NCI-H460 (cell line): ENCODE data around the gene CLEC4E. TPM values are rescaled to one million over a fixed set of nuclear protein-coding genes. Genes with fewer than 3 reads are reported as not detected.
"Not testable (repeated sequence)": the region's sequence is repeated elsewhere in the genome, so short reads cannot be mapped to it uniquely, and the experiment has no call there.

Experiments used
- DNase-seq: peaks from one replicate; pipeline ENCODE4 v3.0.0-alpha.2; 2016; ENCODE audit warnings: low read depth; ENCODE audit errors: extremely low read depth
- total RNA-seq: library from RNA; depleted of rRNA; stranded (reverse); fragments of >200 nt; shearing (Covaris generic); gene quantifications from 2 replicates; pipeline ENCODE4 v1.2.3, GENCODE V29; 2014

The CLEC4E gene
- total RNA-seq, 1 experiment from 2014 or later, result not detected

DNA sequence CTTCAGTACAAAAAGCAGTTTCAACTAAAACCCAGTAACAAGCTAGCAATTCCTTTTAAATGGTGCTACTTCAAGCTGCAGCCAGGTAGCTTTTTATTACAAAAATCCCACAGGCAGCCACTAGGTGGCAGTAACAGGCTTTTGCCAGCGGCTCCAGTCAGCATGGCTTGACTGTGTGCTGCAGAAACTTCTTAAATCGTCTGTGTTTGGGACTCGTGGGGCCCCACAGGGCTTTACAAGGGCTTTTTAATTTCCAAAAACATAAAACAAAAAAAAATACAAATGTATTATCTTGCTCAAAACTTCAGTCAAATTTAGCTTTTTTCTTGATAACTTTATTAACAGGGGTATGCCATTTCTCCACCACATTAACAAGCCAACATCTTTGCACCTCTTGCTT, 3.6 kb upstream of the CLEC4E start:
- DNase-seq, result peak; percentile 36

DNA sequence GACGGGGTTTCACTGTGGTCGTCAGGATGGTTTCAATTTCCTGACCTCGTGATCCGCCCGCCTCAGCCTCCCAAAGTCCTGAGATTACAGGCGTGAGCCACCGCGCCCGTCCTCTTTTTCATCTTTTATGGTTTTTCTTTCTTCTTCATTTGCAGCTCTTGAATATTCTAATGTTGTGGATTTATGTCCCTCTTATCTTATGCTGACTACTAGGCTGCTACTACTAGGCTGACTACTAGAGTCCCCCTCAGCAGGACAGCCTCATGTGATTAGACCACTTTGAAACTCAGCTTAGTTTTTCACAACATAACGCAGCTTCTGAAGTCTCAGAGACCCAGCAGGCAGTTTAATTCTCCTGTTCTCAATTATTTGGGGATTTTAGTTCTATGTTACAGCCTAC, 857 bp upstream of the CLEC4E start:
- DNase-seq, result no peak

GRCh38 chr12:8537820-8538219, 2.9 kb downstream of the CLEC4E start:
- peak; percentile 20 for DNase-seq

- DNase-seq, result no peak
Observed at GRCh38 chr12:8532045-8532444, 8.7 kb downstream of the CLEC4E start.

GRCh38 chr12:8527250-8528130, 13.2 kb downstream of the CLEC4E start:
- no peak for DNase-seq

- DNase-seq, result no peak
Observed at GRCh38 chr12:8519171-8519570, 21.5 kb downstream of the CLEC4E start.

GRCh38 chr12:8517971-8518370, 22.7 kb downstream of the CLEC4E start:
- no peak for DNase-seq

GRCh38 chr12:8513256-8513655, 27.4 kb downstream of the CLEC4E start, which contains the start of gene CLEC4D:
Gene CLEC4D, plus strand, starts transcription at chr12:8513503. Its CDS starts 230 bp downstream, at chr12:8513733.
- no peak for DNase-seq

GRCh38 chr12:8508910-8509841, 31.5 kb downstream of the CLEC4E start:
- no peak for DNase-seq

GRCh38 chr12:8508223-8508622, 32.5 kb downstream of the CLEC4E start:
- no peak for DNase-seq

DNA sequence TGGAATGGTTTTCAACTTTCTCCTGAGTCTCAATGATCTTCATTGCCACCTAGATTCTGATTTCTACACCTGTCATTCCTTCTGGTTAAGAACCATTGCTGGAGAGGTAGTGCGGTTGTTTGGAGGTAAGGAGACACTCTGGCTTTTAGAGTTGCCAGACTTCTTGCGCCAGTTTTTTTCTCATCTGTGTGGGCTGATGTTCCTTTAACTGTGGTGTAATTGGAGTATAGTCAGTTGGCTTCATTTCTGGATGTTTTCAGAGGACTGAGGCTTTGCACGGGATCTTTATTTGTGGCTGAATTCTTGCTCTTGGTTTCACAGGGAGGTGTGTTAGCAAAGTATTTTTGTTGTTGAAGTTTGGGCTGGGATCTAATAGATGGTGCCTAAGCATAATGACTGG, 33.1 kb downstream of the CLEC4E start:
- DNase-seq, result no peak

GRCh38 chr12:8504351-8504750, 36.4 kb downstream of the CLEC4E start:
- no peak for DNase-seq

- no peak for DNase-seq
Observed at GRCh38 chr12:8501720-8502119, 39.0 kb downstream of the CLEC4E start.

GRCh38 chr12:8499616-8500015, 41.1 kb downstream of the CLEC4E start:
- DNase-seq, result no peak

DNA sequence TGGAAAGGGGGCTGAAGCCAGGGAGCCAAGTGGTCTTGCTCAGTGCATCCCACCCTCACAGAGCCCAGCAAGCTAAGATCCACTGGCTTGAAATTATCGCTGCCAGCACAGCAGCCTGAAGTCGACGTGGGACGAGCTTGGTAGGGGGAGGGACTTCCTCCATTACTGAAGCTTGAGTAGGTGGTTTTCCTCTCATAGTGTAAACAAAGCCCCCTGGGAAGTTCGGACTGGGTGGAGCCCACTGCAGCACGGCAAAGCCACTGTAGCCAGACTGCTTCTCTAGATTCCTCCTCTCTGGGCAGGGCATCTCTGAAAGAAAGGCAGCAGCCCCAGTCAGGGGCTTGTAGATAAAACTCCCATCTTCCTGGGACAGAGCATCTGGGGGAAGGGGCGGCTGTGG, 44.6 kb downstream of the CLEC4E start:
- DNase-seq, result not testable (repeated sequence)

DNA sequence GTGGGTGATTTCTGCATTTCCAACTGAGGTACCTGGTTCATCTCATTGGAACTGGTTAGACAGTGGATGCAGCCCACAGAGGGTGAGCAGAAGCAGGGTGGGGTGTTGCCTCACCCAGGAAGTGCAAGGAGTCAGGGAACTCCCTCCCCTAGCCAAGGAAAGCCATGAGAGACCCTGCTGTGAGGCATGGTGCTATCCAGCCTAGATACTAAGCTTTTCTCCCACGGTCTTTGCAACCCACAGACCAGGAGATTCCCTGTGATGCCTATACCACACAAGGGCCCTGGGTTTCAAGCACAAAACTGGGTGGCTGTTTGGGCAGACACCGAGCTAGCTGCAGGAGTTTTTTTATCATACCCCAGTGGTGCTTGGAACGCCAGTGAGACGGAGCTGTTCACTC, 45.0 kb downstream of the CLEC4E start:
- not testable (repeated sequence) for DNase-seq

GRCh38 chr12:8493084-8493483, 47.6 kb downstream of the CLEC4E start:
- DNase-seq, result no peak

GRCh38 chr12:8491646-8492530, 48.8 kb downstream of the CLEC4E start:
- no peak for DNase-seq
